Heart left ventricle (tissue), 16 donors: ENCODE measurements around the gene ANKRD40. TPM values are rescaled to one million over a fixed set of nuclear protein-coding genes. Genes with fewer than 3 reads are reported as not detected.

ENCODE experiments used
- ATAC-seq, 4 donors: fragments of 200-7000 bp; cut with Tn5 transposase; one replicate each; pipeline ENCODE4 v1.9.1; 2020 to 2022; ENCODE audit warnings: moderate library complexity in 4 of 4, mild to moderate bottlenecking in 3 of 4, moderate number of reproducible peaks in 1 of 4
- DNase-seq, 5 donors: peaks; one replicate each; pipeline ENCODE4 v3.0.0-alpha.2; 2020
- H3K27ac ChIP-seq, 12 donors: fragments of 200-600 bp; sonication (generic) in 4 of 12; one replicate each; pipeline versions ENCODE4 v1.5.0 to v1.8.0; 2016 to 2022; ENCODE audit warnings: mild to moderate bottlenecking in 2 of 12
- H3K27me3 ChIP-seq, 9 donors: fragments of 200-600 bp; sonication (generic) in 2 of 9; one replicate each; pipeline versions ENCODE4 v1.5.1 to v1.8.0; 2016 to 2022; ENCODE audit warnings: mild to moderate bottlenecking in 3 of 9
- H3K36me3 ChIP-seq, 9 donors: fragments of 200-600 bp; sonication (generic) in 2 of 9; one replicate each; pipeline versions ENCODE4 v1.5.0 to v1.8.0; 2018 to 2022; ENCODE audit warnings: mild to moderate bottlenecking in 2 of 9
- H3K4me1 ChIP-seq, 12 donors: fragments of 200-600 bp; sonication (generic) in 4 of 12; one replicate each; pipeline versions ENCODE4 v1.5.0 to v1.8.0; 2016 to 2022; ENCODE audit warnings: mild to moderate bottlenecking in 3 of 12
- H3K4me3 ChIP-seq, 12 donors: fragments of 200-600 bp; sonication (generic) in 4 of 12; one replicate each; pipeline versions ENCODE4 v1.5.0 to v1.8.0; 2017 to 2022; ENCODE audit warnings: mild to moderate bottlenecking in 9 of 12, moderate library complexity in 4 of 12
- H3K9me3 ChIP-seq, 12 donors: fragments of 200-600 bp; sonication (generic) in 4 of 12; one replicate each; pipeline versions ENCODE4 v1.5.0 to v1.8.0; 2016 to 2022; ENCODE audit warnings: mild to moderate bottlenecking in 1 of 12
- POLR2A ChIP-seq, 2 donors: fragments of 450-650 bp; IDR thresholded peaks; one replicate each; pipeline ENCODE4 v1.6.1; 2017; ENCODE audit warnings: antibody characterized with exemption in 2 of 2, mild to moderate bottlenecking in 2 of 2, moderate library complexity in 2 of 2
- WGBS, 4 donors: extraction: QIAGEN DNeasy Blood & Tissue Kit in 2 of 4; methylation state at CpG; one replicate each; pipeline versions ENCODE4 v1.1.5 to v1.1.7; 2013 to 2018; 5-methylcytosine and 5-hydroxymethylcytosine counted together
- intact Hi-C, 10 donors: fragments of 100-400 bp; cut with DNase I; formaldehyde crosslinking; loops; one replicate each; pipeline versions ENCODE4 v1.11.1 to v1.14.2; 2022
- polyA plus RNA-seq, 2 donors: library from polyadenylated mRNA; stranded (reverse); fragments of 200-250 nt; gene quantifications; one replicate each; pipeline ENCODE4 v1.2.3, GENCODE V29; 2013
- total RNA-seq, 9 donors: library from RNA; depleted of rRNA in 2 of 9; stranded (reverse); fragments of >200 nt in 2 of 9; fragmentation: NEBNext Ultra II Directional in 3 of 9; extraction: Animal tissue kit (Norgen Biotek cat#: 25700) in 3 of 9; gene quantifications; one replicate each; pipeline versions ENCODE4 v1.1.0 to v1.2.4, GENCODE V29; 2016 to 2023
- TF ChIP-seq, protein P1 (sequence below), 12 donors: fragments of 200-600 bp; sonication (generic) in 4 of 12; IDR thresholded peaks; one replicate each; pipeline versions ENCODE4 v1.5.0 to v1.8.0; 2018 to 2022; ENCODE audit warnings: antibody characterized with exemption in 12 of 12, mild to moderate bottlenecking in 5 of 12
- donor health status: ischemic (EF 13 %, LVEDD 7.1; RV severe dilation, severe dysfunction).
- donor health status: healthy with polysubstance abuse.
- donor health status: DM: no; HTN: yes; CAD: no.
- donor health status: DM: no; HTN: no; CAD: no.
- donor health status: ischemic (EF 25% LVEDD 6.9; RV normal size, moderate dysfunction).
- donor health status: ischemic (EF 25% LVEDD 5.7; RV mildly dilated, moderate dysfunction).
- donor health status: healthy.
- donor health status: DM: yes; HTN: yes; CAD: no.
- donor health status: ischemic (EF 35%, LVEDD 5.7; RV mildly dilated, moderate dysfunction).
- donor health status: nonischemic (EF 11% LVEDD 7.7; RV severe dilation, severe dysfunction).
- donor health status: DM: yes; HTN: yes; CAD: no.
- donor health status: PGD.
- donor health status: ischemic (EF 29% LVEDD 5.4; RV normal size, mild dysfunction).
- donor health status: nonischemic (EF 23%, LVEDD 6.1; RV moderate dilation, normal function).

ANKRD40 gene
- total and polyA plus RNA-seq, 11 donors = 22.2 to 55.4 (median 47.2) TPM

DNA sequence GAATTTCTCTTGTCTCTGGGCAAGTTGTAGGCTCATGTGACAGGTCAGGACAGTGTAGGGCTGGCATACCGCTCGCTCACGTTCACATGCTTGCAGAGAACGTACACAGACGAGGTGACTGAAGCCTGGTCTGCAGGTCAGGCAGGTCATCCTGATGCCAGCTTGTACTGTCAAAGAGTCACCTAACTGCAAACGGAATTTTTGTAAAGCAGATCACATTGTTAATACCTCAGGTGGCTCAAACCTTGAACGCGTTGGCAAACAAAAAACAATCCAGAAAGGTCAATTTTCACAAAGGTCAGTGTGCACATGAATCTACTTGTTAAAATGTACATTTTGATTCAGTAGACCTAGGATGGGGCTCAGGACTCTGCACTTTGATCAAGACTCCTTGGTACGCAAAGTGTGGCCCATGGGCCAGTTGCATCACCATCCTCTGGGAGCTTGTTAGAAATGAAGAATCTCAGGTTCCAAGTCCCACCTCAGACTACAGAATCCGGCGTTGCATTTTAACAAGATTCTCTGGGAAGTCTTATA is 28.6 kb downstream of the ANKRD40 start:
- no peak for ATAC-seq
- no peaks in the 10 kb centered on the region for H3K36me3 ChIP-seq
- H3K9me3 ChIP-seq = no peaks in the 10 kb centered on the region
- intact Hi-C loops = loop anchor here in 4 of 10 donors (5.0 kb wide), 4 partner anchors 42 to 197 kb away; partner anchors contain the start of genes ABCC3 (in 1 of the 4) and SPATA20 (in 1 of the 4)
- no peak overlapping the region for H3K4me3 ChIP-seq
- H3K27me3 ChIP-seq = no peaks in the 10 kb centered on the region
- H3K4me1 ChIP-seq = peaks cover 0 to 8% (median 0%) of the 10 kb centered on the region in 12 donors
- WGBS, 4 donors = 89 to 92% (median 89%) methylated on average over 11 of the region's 11 CpGs
- H3K27ac ChIP-seq = no peak overlapping the region
- TF ChIP-seq, protein P1, sequence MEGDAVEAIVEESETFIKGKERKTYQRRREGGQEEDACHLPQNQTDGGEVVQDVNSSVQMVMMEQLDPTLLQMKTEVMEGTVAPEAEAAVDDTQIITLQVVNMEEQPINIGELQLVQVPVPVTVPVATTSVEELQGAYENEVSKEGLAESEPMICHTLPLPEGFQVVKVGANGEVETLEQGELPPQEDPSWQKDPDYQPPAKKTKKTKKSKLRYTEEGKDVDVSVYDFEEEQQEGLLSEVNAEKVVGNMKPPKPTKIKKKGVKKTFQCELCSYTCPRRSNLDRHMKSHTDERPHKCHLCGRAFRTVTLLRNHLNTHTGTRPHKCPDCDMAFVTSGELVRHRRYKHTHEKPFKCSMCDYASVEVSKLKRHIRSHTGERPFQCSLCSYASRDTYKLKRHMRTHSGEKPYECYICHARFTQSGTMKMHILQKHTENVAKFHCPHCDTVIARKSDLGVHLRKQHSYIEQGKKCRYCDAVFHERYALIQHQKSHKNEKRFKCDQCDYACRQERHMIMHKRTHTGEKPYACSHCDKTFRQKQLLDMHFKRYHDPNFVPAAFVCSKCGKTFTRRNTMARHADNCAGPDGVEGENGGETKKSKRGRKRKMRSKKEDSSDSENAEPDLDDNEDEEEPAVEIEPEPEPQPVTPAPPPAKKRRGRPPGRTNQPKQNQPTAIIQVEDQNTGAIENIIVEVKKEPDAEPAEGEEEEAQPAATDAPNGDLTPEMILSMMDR (IDR thresholded peaks at IDR 0.05) = no peak
- TF ChIP-seq POLR2A (IDR thresholded peaks at IDR 0.05) = no peak
- DNase-seq = no peak

DNA sequence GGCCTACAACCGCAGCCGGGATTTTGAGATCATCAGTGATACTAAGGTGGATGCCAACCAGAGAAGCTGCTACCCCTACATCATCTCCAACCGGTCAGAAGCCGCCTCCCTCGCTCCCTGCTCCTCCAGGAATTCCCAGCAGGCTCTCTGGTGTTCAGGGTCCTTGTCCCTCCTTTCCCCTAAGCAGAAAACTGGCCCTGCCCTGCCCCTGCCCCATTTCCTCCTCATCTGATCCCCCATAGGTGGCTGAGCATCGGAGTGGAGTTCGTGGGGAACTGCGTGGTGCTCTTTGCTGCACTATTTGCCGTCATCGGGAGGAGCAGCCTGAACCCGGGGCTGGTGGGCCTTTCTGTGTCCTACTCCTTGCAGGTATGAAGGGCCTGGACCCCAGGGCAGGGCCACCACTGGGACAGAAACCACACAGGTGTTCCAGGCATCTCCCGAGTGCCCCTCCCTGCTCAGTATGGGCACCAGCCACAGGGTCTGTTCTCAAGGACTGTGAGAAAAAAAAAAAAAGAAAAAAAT is 29.8 kb downstream of the ANKRD40 start:
- intact Hi-C loops = loop anchor here in 5 of 10 donors (2.0 to 5.0 kb wide), 5 partner anchors 41 to 196 kb away; partner anchors contain the start of genes ABCC3 (in 2 of the 5) and SPATA20 (in 1 of the 5)
- Histone ChIP-seq H3K4me1 (peaks cover 0 to 10% (median 0%) of the 10 kb centered on the region in 12 donors), H3K27ac (no peak overlapping the region), H3K9me3 (no peaks in the 10 kb centered on the region), H3K36me3 (no peaks in the 10 kb centered on the region), H3K4me3 (no peak overlapping the region), H3K27me3 (no peaks in the 10 kb centered on the region)
- WGBS, 4 donors = 88 to 95% (median 93%) methylated on average over 12 of the region's 12 CpGs
- no peak for DNase-seq
- no peak for TF ChIP-seq POLR2A (IDR thresholded peaks at IDR 0.05)
- TF ChIP-seq, protein P1 (IDR thresholded peaks at IDR 0.05) = no peak
- ATAC-seq = no peak

DNA sequence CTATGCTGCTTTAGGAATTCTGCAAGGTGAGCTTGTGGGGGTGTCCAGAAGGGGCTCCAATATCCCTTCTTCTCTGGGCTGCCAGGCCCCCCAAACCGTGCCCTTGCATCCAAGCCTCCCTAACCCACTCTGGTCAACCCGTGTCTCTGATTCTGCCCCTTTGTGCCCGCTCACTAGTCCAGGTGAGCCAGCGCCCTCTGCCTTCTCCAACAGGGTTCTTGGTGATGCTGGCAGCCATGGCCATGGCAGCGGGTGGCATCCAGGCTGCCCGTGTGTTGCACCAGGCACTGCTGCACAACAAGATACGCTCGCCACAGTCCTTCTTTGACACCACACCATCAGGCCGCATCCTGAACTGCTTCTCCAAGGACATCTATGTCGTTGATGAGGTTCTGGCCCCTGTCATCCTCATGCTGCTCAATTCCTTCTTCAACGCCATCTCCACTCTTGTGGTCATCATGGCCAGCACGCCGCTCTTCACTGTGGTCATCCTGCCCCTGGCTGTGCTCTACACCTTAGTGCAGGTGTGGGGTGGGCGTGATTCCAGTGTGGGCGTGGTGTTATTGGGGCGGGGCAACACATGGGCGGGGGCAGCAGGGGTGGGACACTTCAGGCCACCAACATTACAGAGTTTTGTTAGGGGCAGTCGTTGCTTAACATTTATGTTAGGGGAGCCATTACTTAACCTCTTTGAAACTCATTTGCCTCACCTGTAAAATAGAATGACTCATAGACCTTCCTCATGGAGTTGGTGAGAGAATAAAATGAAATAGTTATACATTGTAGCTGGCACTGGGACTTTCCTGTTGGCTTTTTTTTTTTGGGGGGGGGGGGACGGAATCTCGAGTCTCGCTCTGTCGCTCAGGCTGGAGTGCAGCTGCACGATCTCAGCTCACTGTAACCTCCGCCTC is 31.4 kb downstream of the ANKRD40 start:
- intact Hi-C loops = loop anchor here in 5 of 10 donors (2.0 to 5.0 kb wide), 5 partner anchors 39 to 194 kb away; partner anchors contain the start of genes ABCC3 (in 2 of the 5) and SPATA20 (in 1 of the 5)
- 92 to 95% (median 93%) methylated on average over 24 of the region's 24 CpGs for WGBS, 4 donors

More for the DNA sequence above, 31.4 kb downstream of the ANKRD40 start:
- ATAC-seq (no peak), DNase-seq (no peak)
- Histone ChIP-seq H3K4me3 (no peak overlapping the region), H3K27me3 (no peaks in the 10 kb centered on the region), H3K4me1 (peaks cover 0 to 10% (median 0%) of the 10 kb centered on the region in 12 donors), H3K27ac (no peak overlapping the region), H3K36me3 (no peaks in the 10 kb centered on the region), H3K9me3 (no peaks in the 10 kb centered on the region)
- no peak for TF ChIP-seq POLR2A (IDR thresholded peaks at IDR 0.05)
- TF ChIP-seq, protein P1 (IDR thresholded peaks at IDR 0.05) = no peak
